ENCODE data around the gene NKX1-1.

GRCh38 chr4:1385373-1386340, 20.6 kb downstream of the NKX1-1 start:
- TF ChIP-seq CTCF (IDR thresholded peaks at IDR 0.05), result no peak
- no peak for TF ChIP-seq POLR2AphosphoS5 (IDR thresholded peaks at IDR 0.05; ENCODE audit: low read depth, low read length)
- TF ChIP-seq REST (IDR thresholded peaks at IDR 0.05; ENCODE audit: insufficient read depth in 1 of 2, low read depth in 2 of 2, low read length in 1 of 2), result no peak
- no peak for TF ChIP-seq SIN3A (IDR thresholded peaks at IDR 0.05; ENCODE audit: borderline replicate concordance, insufficient read depth, low read depth, low read length)
